GM12892 (cell line): ENCODE measurements around the gene DCUN1D1.

Source experiments
- POLR2A ChIP-seq: IDR thresholded peaks from 2 replicates; pipeline ENCODE4 v1.6.1; 2011; ENCODE audit warnings: low read depth, low read length, control low read depth
- POLR2AphosphoS5 ChIP-seq: IDR thresholded peaks from 2 replicates; pipeline ENCODE4 v1.6.1; 2011; ENCODE audit warnings: low read depth, low read length, control low read depth

DNA sequence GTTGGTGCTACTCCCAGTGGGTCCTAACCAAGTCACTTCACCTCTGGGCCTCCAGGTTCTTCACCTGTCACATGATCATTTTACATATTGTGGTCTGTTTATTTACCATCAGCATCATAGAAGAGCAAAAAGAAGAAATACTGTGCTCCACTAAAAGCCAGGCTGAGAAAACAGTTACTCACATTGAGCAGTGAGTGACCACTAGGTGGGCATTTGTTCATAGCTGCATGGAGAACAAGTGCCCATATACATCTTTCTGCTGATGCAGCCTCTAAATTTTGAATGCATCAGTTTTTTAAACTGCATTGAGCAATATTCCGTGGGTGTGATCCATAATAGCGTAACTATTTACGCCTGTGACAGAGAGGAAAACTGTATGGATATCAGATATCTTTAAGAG lies 76.2 kb downstream of the DCUN1D1 start:
- TF ChIP-seq POLR2AphosphoS5 (no peak), POLR2A (no peak)
